ENCODE measurements around the gene EPG5.
"Not testable (repeated sequence)": the region's sequence is repeated elsewhere in the genome, so short reads cannot be mapped to it uniquely, and the experiment has no call there.

EPG5 gene

GRCh38 chr18:45993438-45993837 is 26.3 kb upstream of the EPG5 start:
- DNase-seq (no peak), ATAC-seq (replicated peaks) (no peak)
- H3K36me3 Mint-ChIP-seq: peaks cover 14 to 38% of the 10 kb centered on the region in 2 donors
- no peak overlapping the region for H3K27ac Mint-ChIP-seq
- H3K4me1 Mint-ChIP-seq: peaks cover 8% of the 10 kb centered on the region in 2 donors
- H3K4me3 Mint-ChIP-seq: no peak overlapping the region
- peaks cover 1 to 5% of the 10 kb centered on the region in 2 donors for H3K9me3 Mint-ChIP-seq
- no peaks in the 10 kb centered on the region for H3K27me3 Mint-ChIP-seq

DNA sequence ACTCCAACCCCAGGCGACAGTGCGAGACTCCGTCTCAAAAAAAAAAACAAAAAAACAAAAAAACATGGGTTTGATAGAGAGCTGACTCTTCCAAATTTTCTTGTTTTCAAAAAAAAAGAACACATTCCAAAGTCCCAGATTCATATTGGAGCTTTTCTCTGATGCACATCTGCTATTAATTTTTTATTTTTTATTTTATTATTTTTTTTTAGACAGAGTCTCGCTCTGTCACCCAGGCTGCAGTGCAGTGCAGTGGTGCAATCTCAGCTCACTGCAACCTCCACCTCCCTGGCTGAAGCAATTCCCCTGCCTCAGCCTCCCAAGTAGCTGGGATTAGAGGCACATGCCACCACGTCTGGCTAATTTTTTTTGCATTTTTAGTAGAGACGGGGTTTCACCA is 25.4 kb upstream of the EPG5 start:
- ATAC-seq (replicated peaks): not testable (repeated sequence)

DNA sequence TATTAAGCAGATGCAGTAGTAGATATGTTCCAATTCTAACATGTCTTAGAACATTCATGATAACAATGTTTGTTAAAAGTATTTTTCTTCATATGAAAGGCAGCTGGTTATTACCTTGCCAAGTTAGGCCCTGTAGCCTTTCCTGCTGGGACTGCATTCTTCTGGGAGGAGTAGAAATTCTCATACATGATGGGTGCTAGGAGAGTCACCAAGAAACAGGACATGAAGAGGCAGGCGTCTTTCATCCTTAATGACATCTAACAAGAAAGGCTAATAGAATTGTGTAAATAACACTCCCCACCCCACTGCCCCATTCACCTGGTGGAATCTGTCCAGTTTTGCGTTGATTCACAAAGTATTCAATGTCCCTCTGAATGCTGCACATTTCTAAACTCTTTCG is 24.7 kb upstream of the EPG5 start:
- DNase-seq (no peak), ATAC-seq (replicated peaks) (no peak)
- Mint-ChIP-seq H3K36me3 (peaks cover 14 to 38% of the 10 kb centered on the region in 2 donors), H3K4me3 (no peak overlapping the region), H3K27me3 (no peaks in the 10 kb centered on the region), H3K27ac (no peak overlapping the region), H3K9me3 (peaks cover 1 to 5% of the 10 kb centered on the region in 2 donors), H3K4me1 (no peaks in the 10 kb centered on the region)

More for the DNA sequence above, 25.4 kb upstream of the EPG5 start:
- H3K4me3 Mint-ChIP-seq, H3K27me3 Mint-ChIP-seq, H3K27ac Mint-ChIP-seq, H3K9me3 Mint-ChIP-seq, DNase-seq, H3K4me1 Mint-ChIP-seq: not testable (repeated sequence)
- H3K36me3 Mint-ChIP-seq: peaks cover 14 to 38% of the 10 kb centered on the region in 2 donors

- Mint-ChIP-seq H3K27ac (no peak overlapping the region), H3K4me1 (peaks cover 6 to 9% of the 10 kb centered on the region in 2 donors), H3K4me3 (no peak overlapping the region), H3K27me3 (peaks cover 0 to 7% of the 10 kb centered on the region in 2 donors), H3K9me3 (peaks cover 1 to 5% of the 10 kb centered on the region in 2 donors), H3K36me3 (peaks cover 7 to 9% of the 10 kb centered on the region in 2 donors)
- DNase-seq: no peak
- ATAC-seq (replicated peaks): no peak
Observed at GRCh38 chr18:45984546-45985235, 17.6 kb upstream of the EPG5 start.

GRCh38 chr18:45981821-45982220 is 14.7 kb upstream of the EPG5 start:
- peaks cover 6 to 9% of the 10 kb centered on the region in 2 donors for H3K4me1 Mint-ChIP-seq
- H3K27me3 Mint-ChIP-seq: peaks cover 0 to 7% of the 10 kb centered on the region in 2 donors
- peaks cover 0 to 4% of the 10 kb centered on the region in 2 donors for H3K36me3 Mint-ChIP-seq
- no peaks in the 10 kb centered on the region for H3K9me3 Mint-ChIP-seq
- H3K4me3 Mint-ChIP-seq: no peak overlapping the region
- ATAC-seq (replicated peaks): no peak
- no peak overlapping the region for H3K27ac Mint-ChIP-seq
- DNase-seq: no peak

DNA sequence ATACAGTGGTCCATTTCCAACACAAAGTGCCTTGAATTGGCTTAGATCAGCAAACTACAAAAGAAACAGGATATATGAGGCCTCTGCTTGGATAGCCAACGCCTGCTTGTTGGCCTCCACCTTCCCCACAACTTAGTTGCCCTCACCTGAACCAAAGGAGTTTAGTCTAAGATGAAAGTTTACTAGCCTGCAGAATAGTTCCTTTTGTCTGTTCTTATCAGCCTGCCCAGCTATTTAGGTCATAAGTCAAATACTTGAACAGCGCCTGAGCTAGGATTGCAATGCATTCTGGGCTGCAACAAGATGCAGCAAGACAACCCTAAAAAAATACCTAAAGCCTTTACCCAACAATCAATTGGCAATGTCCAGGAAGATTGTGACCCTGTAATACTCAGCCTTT is 13.1 kb upstream of the EPG5 start:
- Mint-ChIP-seq H3K36me3 (peaks cover 0 to 4% of the 10 kb centered on the region in 2 donors), H3K4me1 (peaks cover 6 to 9% of the 10 kb centered on the region in 2 donors), H3K27ac (no peak overlapping the region), H3K9me3 (no peaks in the 10 kb centered on the region), H3K27me3 (peaks cover 0 to 7% of the 10 kb centered on the region in 2 donors), H3K4me3 (no peak overlapping the region)
- ATAC-seq (replicated peaks): no peak
- no peak for DNase-seq

- no peak for DNase-seq
- Mint-ChIP-seq H3K4me3 (no peak overlapping the region), H3K27ac (no peak overlapping the region), H3K36me3 (peaks cover 0 to 4% of the 10 kb centered on the region in 2 donors), H3K4me1 (peaks cover 9% of the 10 kb centered on the region in 2 donors), H3K9me3 (no peaks in the 10 kb centered on the region), H3K27me3 (peaks cover 0 to 4% of the 10 kb centered on the region in 2 donors)
- peak; percentile 29 to 67 for ATAC-seq (replicated peaks)
Observed at GRCh38 chr18:45978084-45978483, 11.0 kb upstream of the EPG5 start.

GRCh38 chr18:45976974-45977373 is 9.8 kb upstream of the EPG5 start:
- DNase-seq (no peak), ATAC-seq (replicated peaks) (no peak)
- Mint-ChIP-seq H3K4me1 (peaks cover 4 to 5% of the 10 kb centered on the region in 2 donors), H3K36me3 (no peaks in the 10 kb centered on the region), H3K4me3 (no peak overlapping the region), H3K9me3 (no peaks in the 10 kb centered on the region), H3K27me3 (no peaks in the 10 kb centered on the region), H3K27ac (no peak overlapping the region)

DNA sequence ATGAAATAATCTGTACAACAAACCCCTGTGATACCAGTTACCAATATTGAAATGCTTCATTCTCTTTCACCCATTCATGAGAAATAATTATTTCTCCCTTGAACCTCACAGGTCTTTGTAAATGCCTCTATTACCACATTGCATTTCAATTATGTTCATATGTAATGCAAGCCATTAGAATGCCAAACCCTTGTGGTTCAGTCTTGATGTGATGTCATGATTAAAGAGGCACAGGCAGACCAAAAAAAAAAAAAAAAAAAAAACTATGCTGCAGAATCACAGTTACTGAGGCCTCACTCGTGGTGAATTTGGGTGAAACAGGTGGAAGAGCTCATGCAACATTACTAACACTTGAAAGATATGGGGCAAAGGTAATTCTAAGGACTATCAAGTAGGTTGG is 9.4 kb upstream of the EPG5 start:
- H3K36me3 Mint-ChIP-seq: no peaks in the 10 kb centered on the region
- no peak overlapping the region for H3K4me3 Mint-ChIP-seq
- no peaks in the 10 kb centered on the region for H3K27me3 Mint-ChIP-seq
- H3K9me3 Mint-ChIP-seq: no peaks in the 10 kb centered on the region
- no peak overlapping the region for H3K27ac Mint-ChIP-seq
- ATAC-seq (replicated peaks) (no peak), DNase-seq (no peak)
- peaks cover 4 to 5% of the 10 kb centered on the region in 2 donors for H3K4me1 Mint-ChIP-seq

- H3K4me1 Mint-ChIP-seq: peaks cover 4 to 5% of the 10 kb centered on the region in 2 donors
- ATAC-seq (replicated peaks) (peak; percentile 70 to 73), DNase-seq (peak; percentile 22)
- no peaks in the 10 kb centered on the region for H3K9me3 Mint-ChIP-seq
- H3K27ac Mint-ChIP-seq: no peak overlapping the region
- no peaks in the 10 kb centered on the region for H3K27me3 Mint-ChIP-seq
- no peaks in the 10 kb centered on the region for H3K36me3 Mint-ChIP-seq
- H3K4me3 Mint-ChIP-seq: no peak overlapping the region
Observed at GRCh38 chr18:45974088-45974536, 7.0 kb upstream of the EPG5 start.

- not testable (repeated sequence) for H3K27me3 Mint-ChIP-seq; ATAC-seq (replicated peaks); H3K27ac Mint-ChIP-seq; DNase-seq; H3K9me3 Mint-ChIP-seq; H3K4me3 Mint-ChIP-seq
- peaks cover 31 to 42% of the 10 kb centered on the region in 2 donors for H3K4me1 Mint-ChIP-seq
- peaks cover 16 to 28% of the 10 kb centered on the region in 2 donors for H3K36me3 Mint-ChIP-seq
Observed at GRCh38 chr18:45964913-45965312, 2.2 kb downstream of the EPG5 start.

GRCh38 chr18:45962866-45963265 is 4.3 kb downstream of the EPG5 start:
- peaks cover 16 to 28% of the 10 kb centered on the region in 2 donors for H3K36me3 Mint-ChIP-seq
- DNase-seq (no peak), ATAC-seq (replicated peaks) (no peak)
- no peak overlapping the region for H3K4me3 Mint-ChIP-seq
- H3K27me3 Mint-ChIP-seq: no peaks in the 10 kb centered on the region
- peaks cover 33 to 38% of the 10 kb centered on the region in 2 donors for H3K4me1 Mint-ChIP-seq
- no peak overlapping the region for H3K27ac Mint-ChIP-seq
- H3K9me3 Mint-ChIP-seq: no peaks in the 10 kb centered on the region

GRCh38 chr18:45962461-45962860 is 4.7 kb downstream of the EPG5 start:
- Mint-ChIP-seq H3K27me3 (no peaks in the 10 kb centered on the region), H3K4me1 (peaks cover 31 to 34% of the 10 kb centered on the region in 2 donors), H3K27ac (no peak overlapping the region), H3K4me3 (no peak overlapping the region), H3K36me3 (peaks cover 16 to 30% of the 10 kb centered on the region in 2 donors), H3K9me3 (no peaks in the 10 kb centered on the region)
- ATAC-seq (replicated peaks): peak in 1 of 2 donors; percentile 21
- DNase-seq: no peak

GRCh38 chr18:45959484-45959883 is 7.6 kb downstream of the EPG5 start:
- DNase-seq; H3K27me3 Mint-ChIP-seq; H3K9me3 Mint-ChIP-seq; H3K27ac Mint-ChIP-seq; H3K4me3 Mint-ChIP-seq; ATAC-seq (replicated peaks): not testable (repeated sequence)
- peaks cover 22 to 23% of the 10 kb centered on the region in 2 donors for H3K4me1 Mint-ChIP-seq
- H3K36me3 Mint-ChIP-seq: peaks cover 11 to 41% of the 10 kb centered on the region in 2 donors

DNA sequence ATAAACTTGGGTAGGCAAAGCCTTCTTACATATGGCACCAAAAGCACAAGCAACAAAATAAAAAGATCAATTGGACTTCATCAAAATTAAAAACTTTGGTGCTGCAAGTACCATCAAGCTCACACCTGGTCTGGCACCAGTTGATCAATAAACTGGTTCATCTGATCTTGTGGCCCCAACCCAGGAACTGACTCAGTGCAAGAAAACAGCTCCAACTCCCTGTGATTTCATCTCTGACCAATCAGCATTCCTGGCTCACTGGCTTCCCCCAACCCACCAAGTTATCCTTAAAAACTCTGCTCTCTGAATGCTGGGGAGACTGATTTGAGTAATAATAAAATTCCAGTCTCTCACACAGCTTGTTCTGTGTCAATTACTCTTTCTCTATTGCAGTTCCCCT is 8.4 kb downstream of the EPG5 start:
- no peak overlapping the region for H3K4me3 Mint-ChIP-seq
- H3K27ac Mint-ChIP-seq: no peak overlapping the region
- ATAC-seq (replicated peaks) (no peak), DNase-seq (no peak)
- H3K9me3 Mint-ChIP-seq: no peaks in the 10 kb centered on the region
- peaks cover 17 to 47% of the 10 kb centered on the region in 2 donors for H3K36me3 Mint-ChIP-seq
- no peaks in the 10 kb centered on the region for H3K27me3 Mint-ChIP-seq
- peaks cover 22 to 23% of the 10 kb centered on the region in 2 donors for H3K4me1 Mint-ChIP-seq
